Dendritic cell treated with granulocyte-macrophage colony-stimulating factor and Interleukin-4, amounts not matched to agents 40 ng/mL and 50 ng/mL, for 4 days (primary cell): Measurements from ENCODE around the gene WAPL.
"Not testable (repeated sequence)": the region's sequence is repeated elsewhere in the genome, so short reads cannot be mapped to it uniquely, and the experiment has no call there.

Experiments used
- H3K27ac Mint-ChIP-seq: one replicate; pipeline ENCODE4 v1.8.0; 2022; ENCODE audit warnings: mild to moderate bottlenecking, mixed read lengths
- H3K27me3 Mint-ChIP-seq: one replicate; pipeline ENCODE4 v1.8.0; 2022; ENCODE audit warnings: mild to moderate bottlenecking, mixed read lengths
- H3K36me3 Mint-ChIP-seq: one replicate; pipeline ENCODE4 v1.8.0; 2022; ENCODE audit warnings: low read depth, mixed read lengths
- H3K4me1 Mint-ChIP-seq: one replicate; pipeline ENCODE4 v1.8.0; 2022; ENCODE audit warnings: low read depth, mixed read lengths
- H3K4me3 Mint-ChIP-seq: one replicate; pipeline ENCODE4 v1.8.0; 2022; ENCODE audit warnings: mild to moderate bottlenecking, moderate library complexity, mixed read lengths
- H3K9me3 Mint-ChIP-seq: one replicate; pipeline ENCODE4 v1.8.0; 2022; ENCODE audit warnings: mixed read lengths
- intact Hi-C: fragments of 100-400 bp; cut with micrococcal nuclease; formaldehyde crosslinking; loops from one replicate; pipeline ENCODE4 v1.15.0; 2022

The WAPL gene

GRCh38 chr10:86390337-86391120, 131.1 kb downstream of the WAPL start:
- Mint-ChIP-seq H3K27ac (no peak overlapping the region), H3K9me3 (no peaks in the 10 kb centered on the region), H3K4me3 (no peak overlapping the region), H3K36me3 (no peaks in the 10 kb centered on the region), H3K27me3 (peaks cover 63% of the 10 kb centered on the region), H3K4me1 (no peaks in the 10 kb centered on the region)
- intact Hi-C loops: no loop called here

GRCh38 chr10:86389441-86390193, 132.0 kb downstream of the WAPL start:
- intact Hi-C loops: no loop called here
- peaks cover 67% of the 10 kb centered on the region for H3K27me3 Mint-ChIP-seq
- peak overlapping the region; percentile 42 for H3K4me3 Mint-ChIP-seq
- H3K9me3 Mint-ChIP-seq: no peaks in the 10 kb centered on the region
- H3K27ac Mint-ChIP-seq: no peak overlapping the region
- H3K36me3 Mint-ChIP-seq: no peaks in the 10 kb centered on the region
- no peaks in the 10 kb centered on the region for H3K4me1 Mint-ChIP-seq

DNA sequence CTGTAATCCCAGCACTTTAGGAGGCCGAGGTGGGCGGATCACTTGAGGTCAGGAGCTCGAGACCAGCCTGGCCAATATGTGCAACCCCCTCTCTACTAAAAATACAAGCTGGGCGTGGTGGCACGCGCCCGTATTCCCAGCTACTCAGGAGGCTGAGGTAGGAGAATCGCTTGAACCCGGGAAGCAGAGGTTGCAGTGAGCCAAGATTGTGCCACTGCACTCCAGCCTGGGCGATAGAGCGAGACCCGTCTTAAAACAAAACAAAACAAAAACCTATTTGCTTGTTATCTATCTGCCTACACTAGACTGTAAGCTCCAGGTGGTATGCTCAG, 132.5 kb downstream of the WAPL start:
- H3K4me1 Mint-ChIP-seq, H3K9me3 Mint-ChIP-seq, H3K27ac Mint-ChIP-seq, intact Hi-C loops, H3K36me3 Mint-ChIP-seq: not testable (repeated sequence)
- H3K4me3 Mint-ChIP-seq: peak overlapping the region; percentile 42
- H3K27me3 Mint-ChIP-seq: peaks cover 70% of the 10 kb centered on the region

DNA sequence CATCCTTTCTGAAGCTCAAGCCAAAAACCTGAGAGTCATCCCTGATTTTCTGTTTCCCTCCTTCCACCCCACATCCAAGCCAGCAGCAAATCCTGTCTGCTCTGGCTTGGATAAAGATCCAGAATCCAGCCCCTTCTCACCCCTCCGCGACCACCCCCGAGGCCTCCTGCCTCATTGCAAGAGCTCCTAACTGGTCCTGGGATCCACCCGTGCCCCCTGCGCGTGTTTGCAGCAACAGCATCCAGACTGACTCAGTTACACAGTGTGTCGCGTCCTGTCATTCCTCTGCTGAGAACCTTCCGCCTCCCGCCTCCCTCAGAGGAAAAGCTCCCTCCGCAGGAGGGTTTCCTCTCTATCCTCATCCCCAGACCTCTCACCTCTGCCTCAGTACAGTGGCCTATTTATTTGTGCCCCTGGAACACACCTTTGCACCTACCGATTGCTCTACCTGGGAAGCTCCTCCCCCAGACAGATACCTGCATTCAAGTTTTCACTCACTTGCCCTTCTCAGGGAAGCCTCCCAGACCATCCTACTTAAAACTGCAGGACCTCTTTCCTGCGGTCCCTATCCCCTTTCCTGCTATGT, 133.4 kb downstream of the WAPL start:
- H3K27ac Mint-ChIP-seq: no peak overlapping the region
- intact Hi-C loops: no loop called here
- H3K36me3 Mint-ChIP-seq: no peaks in the 10 kb centered on the region
- H3K27me3 Mint-ChIP-seq: peaks cover 66% of the 10 kb centered on the region
- no peaks in the 10 kb centered on the region for H3K9me3 Mint-ChIP-seq
- H3K4me3 Mint-ChIP-seq: no peak overlapping the region
- peaks cover 5% of the 10 kb centered on the region for H3K4me1 Mint-ChIP-seq

- H3K4me1 Mint-ChIP-seq: peaks cover 5% of the 10 kb centered on the region
- intact Hi-C loops: no loop called here
- peaks cover 64% of the 10 kb centered on the region for H3K27me3 Mint-ChIP-seq
- no peaks in the 10 kb centered on the region for H3K36me3 Mint-ChIP-seq
- no peaks in the 10 kb centered on the region for H3K9me3 Mint-ChIP-seq
- H3K4me3 Mint-ChIP-seq: no peak overlapping the region
- no peak overlapping the region for H3K27ac Mint-ChIP-seq
Measured at GRCh38 chr10:86387178-86387794, 134.3 kb downstream of the WAPL start.

- Mint-ChIP-seq H3K4me1 (peaks cover 5% of the 10 kb centered on the region), H3K27me3 (peaks cover 59% of the 10 kb centered on the region), H3K9me3 (no peaks in the 10 kb centered on the region), H3K27ac (no peak overlapping the region), H3K36me3 (no peaks in the 10 kb centered on the region), H3K4me3 (no peak overlapping the region)
- intact Hi-C loops: no loop called here
Measured at GRCh38 chr10:86385806-86386205, 135.8 kb downstream of the WAPL start.
